OCI-LY3 (cell line): ENCODE data around the gene BATF.

ENCODE experiments used
- EZH2phosphoT487 ChIP-seq: fragments of 200-600 bp; shearing (Covaris generic); IDR thresholded peaks from 2 replicates; pipeline ENCODE4 v1.6.1; 2018; ENCODE audit warnings: antibody characterized with exemption, mixed run types, low read depth
- TF ChIP-seq, protein P1 (sequence below): fragments of 200-600, 300-600 bp; sonication (generic); IDR thresholded peaks from 2 replicates; pipeline ENCODE4 v1.5.1; 2014; ENCODE audit warnings: antibody characterized with exemption, low read length, low read depth

DNA sequence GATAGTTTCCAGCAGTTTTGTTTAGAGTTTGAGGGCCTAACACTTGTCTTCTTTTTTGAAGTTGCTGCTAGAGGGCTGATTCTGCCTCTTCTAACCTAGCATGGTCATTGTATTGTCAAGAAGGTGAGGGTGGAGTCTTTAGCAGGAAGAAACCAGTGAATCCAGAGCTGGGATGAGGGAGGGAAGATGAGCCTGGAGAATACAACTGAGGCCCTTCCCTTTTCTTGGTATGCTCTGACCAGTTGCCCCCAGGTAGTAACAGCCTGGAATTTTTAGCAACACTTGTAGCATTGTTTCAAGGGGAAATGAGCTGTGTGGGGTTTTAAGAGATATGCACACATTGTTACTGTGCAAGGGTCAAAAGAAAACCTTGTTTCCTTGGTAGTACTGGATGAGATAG is 65.1 kb downstream of the BATF start:
- TF ChIP-seq, protein P1, sequence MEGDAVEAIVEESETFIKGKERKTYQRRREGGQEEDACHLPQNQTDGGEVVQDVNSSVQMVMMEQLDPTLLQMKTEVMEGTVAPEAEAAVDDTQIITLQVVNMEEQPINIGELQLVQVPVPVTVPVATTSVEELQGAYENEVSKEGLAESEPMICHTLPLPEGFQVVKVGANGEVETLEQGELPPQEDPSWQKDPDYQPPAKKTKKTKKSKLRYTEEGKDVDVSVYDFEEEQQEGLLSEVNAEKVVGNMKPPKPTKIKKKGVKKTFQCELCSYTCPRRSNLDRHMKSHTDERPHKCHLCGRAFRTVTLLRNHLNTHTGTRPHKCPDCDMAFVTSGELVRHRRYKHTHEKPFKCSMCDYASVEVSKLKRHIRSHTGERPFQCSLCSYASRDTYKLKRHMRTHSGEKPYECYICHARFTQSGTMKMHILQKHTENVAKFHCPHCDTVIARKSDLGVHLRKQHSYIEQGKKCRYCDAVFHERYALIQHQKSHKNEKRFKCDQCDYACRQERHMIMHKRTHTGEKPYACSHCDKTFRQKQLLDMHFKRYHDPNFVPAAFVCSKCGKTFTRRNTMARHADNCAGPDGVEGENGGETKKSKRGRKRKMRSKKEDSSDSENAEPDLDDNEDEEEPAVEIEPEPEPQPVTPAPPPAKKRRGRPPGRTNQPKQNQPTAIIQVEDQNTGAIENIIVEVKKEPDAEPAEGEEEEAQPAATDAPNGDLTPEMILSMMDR: no peak
- no peak for TF ChIP-seq EZH2phosphoT487
